HG02610 (cell line): ENCODE results near the gene TTC39C.
"Not testable (repeated sequence)": the region's sequence is repeated elsewhere in the genome, so short reads cannot be mapped to it uniquely, and the experiment has no call there.

ENCODE experiments used
- ATAC-seq: cut with Tn5 transposase; IDR thresholded peaks from one replicate; pipeline ENCODE4 v1.9.1; 2021; ENCODE audit warnings: mild to moderate bottlenecking, moderate library complexity; ENCODE audit not compliant: unreplicated experiment

The TTC39C gene

GRCh38 chr18:24015639-24016631 lies 1.4 kb downstream of the TTC39C start:
- no peak for ATAC-seq

GRCh38 chr18:24016643-24017042 lies 2.1 kb downstream of the TTC39C start:
- no peak for ATAC-seq

- no peak for ATAC-seq
Observed at GRCh38 chr18:24018299-24018886, 3.8 kb downstream of the TTC39C start.

- ATAC-seq = peak; percentile 91
Observed at GRCh38 chr18:24019641-24020331, 5.2 kb downstream of the TTC39C start.

- no peak for ATAC-seq
Observed at GRCh38 chr18:24021505-24021904, 7.0 kb downstream of the TTC39C start.

GRCh38 chr18:24022161-24022560 lies 7.6 kb downstream of the TTC39C start:
- ATAC-seq = no peak

- ATAC-seq = no peak
Observed at GRCh38 chr18:24023185-24023814, 8.7 kb downstream of the TTC39C start.

- ATAC-seq = no peak
Observed at GRCh38 chr18:24024425-24024824, 9.9 kb downstream of the TTC39C start.

- ATAC-seq = no peak
Observed at GRCh38 chr18:24026457-24026856, 11.9 kb downstream of the TTC39C start.

GRCh38 chr18:24027156-24027827 lies 12.7 kb downstream of the TTC39C start:
- ATAC-seq = no peak

GRCh38 chr18:24028946-24029345 lies 14.4 kb downstream of the TTC39C start:
- not testable (repeated sequence) for ATAC-seq

- ATAC-seq = no peak
Observed at GRCh38 chr18:24031318-24031717, 16.8 kb downstream of the TTC39C start.

GRCh38 chr18:24031916-24032315 lies 17.4 kb downstream of the TTC39C start:
- peak; percentile 89 for ATAC-seq

GRCh38 chr18:24033641-24034412 lies 19.3 kb downstream of the TTC39C start:
- no peak for ATAC-seq

- no peak for ATAC-seq
Observed at GRCh38 chr18:24035316-24035715, 20.8 kb downstream of the TTC39C start.

GRCh38 chr18:24039671-24040070 lies 25.1 kb downstream of the TTC39C start:
- ATAC-seq = no peak

GRCh38 chr18:24041691-24042090 lies 27.1 kb downstream of the TTC39C start:
- ATAC-seq = no peak

- ATAC-seq = no peak
Observed at GRCh38 chr18:24043403-24043802, 28.8 kb downstream of the TTC39C start.

GRCh38 chr18:24048261-24048660 lies 33.7 kb downstream of the TTC39C start:
- no peak for ATAC-seq

- no peak for ATAC-seq
Observed at GRCh38 chr18:24049142-24049541, 34.6 kb downstream of the TTC39C start.
